CD4-positive, alpha-beta T cell treated with Interleukin-17A for 4 hours (primary cell): ENCODE data around the gene BRCA1.
"Not testable (repeated sequence)": the region's sequence is repeated elsewhere in the genome, so short reads cannot be mapped to it uniquely, and the experiment has no call there.

Experiments used
- DNase-seq: peaks from one replicate; pipeline ENCODE4 v3.0.0-alpha.2; 2020; ENCODE audit warnings: mixed read lengths

The BRCA1 gene

GRCh38 chr17:43068570-43069367 lies 56.4 kb downstream of the BRCA1 start:
- no peak for DNase-seq

- DNase-seq: no peak
These were observed 62.1 kb downstream of the BRCA1 start for GRCh38 chr17:43062984-43063638.

GRCh38 chr17:43056051-43056450 lies 69.1 kb downstream of the BRCA1 start:
- no peak for DNase-seq

- DNase-seq: not testable (repeated sequence)
These were observed 72.2 kb downstream of the BRCA1 start for GRCh38 chr17:43053008-43053407.

GRCh38 chr17:43051969-43052368 lies 73.2 kb downstream of the BRCA1 start:
- no peak for DNase-seq

- no peak for DNase-seq
These were observed 81.1 kb downstream of the BRCA1 start for GRCh38 chr17:43044024-43044423.

GRCh38 chr17:43043307-43043706 lies 81.9 kb downstream of the BRCA1 start:
- no peak for DNase-seq

- no peak for DNase-seq
These were observed 83.0 kb downstream of the BRCA1 start for GRCh38 chr17:43042025-43042628.

GRCh38 chr17:43040655-43041054 lies 84.5 kb downstream of the BRCA1 start:
- no peak for DNase-seq

GRCh38 chr17:43039646-43040045 lies 85.5 kb downstream of the BRCA1 start:
- DNase-seq: no peak

- no peak for DNase-seq
These were observed 90.3 kb downstream of the BRCA1 start for GRCh38 chr17:43034894-43035293.

GRCh38 chr17:43033948-43034881 lies 90.9 kb downstream of the BRCA1 start:
- DNase-seq: no peak

- no peak for DNase-seq
These were observed 93.5 kb downstream of the BRCA1 start for GRCh38 chr17:43031666-43032065.

- DNase-seq: no peak
These were observed 94.9 kb downstream of the BRCA1 start for GRCh38 chr17:43030137-43030767.

- no peak for DNase-seq
These were observed 96.8 kb downstream of the BRCA1 start for GRCh38 chr17:43028221-43028861.

GRCh38 chr17:43027091-43028032 lies 97.8 kb downstream of the BRCA1 start:
- no peak for DNase-seq

- DNase-seq: no peak
These were observed 98.6 kb downstream of the BRCA1 start for GRCh38 chr17:43026595-43026994.

GRCh38 chr17:43025766-43026537 lies 99.2 kb downstream of the BRCA1 start:
- DNase-seq: no peak

- no peak for DNase-seq
These were observed 99.9 kb downstream of the BRCA1 start for GRCh38 chr17:43025290-43025657.
